ENCODE results near the gene RXRA. TPM values are rescaled to one million over a fixed set of nuclear protein-coding genes. Genes with fewer than 3 reads are reported as not detected.

RXRA gene
- total and polyA plus RNA-seq, 10 of the 15 experiments (the other 5 are each of a cell fraction or from before 2014, with no cell fraction given), result 0.89 to 36.8 (median 11.1) TPM

- in situ Hi-C loops (cut with MboI) (no loop called here), intact Hi-C loops (cut with micrococcal nuclease; ENCODE audit: unreplicated experiment) (no loop called here)
- ChIA-PET SMC1A (ENCODE audit: uncharacterized antibody, unreplicated experiment) (interaction anchor here (0.8 kb wide), 1 partner anchor 75 kb away, joined by 3 read pairs; no protein-coding TSS in a partner anchor), CTCF (no interaction called here), RAD21 (ENCODE audit: unreplicated experiment) (no interaction called here), POLR2A (no interaction called here)
- ATAC-seq (no peak), FAIRE-seq (no peak), DNase-seq (ENCODE audit: low read depth, low spot score) (no peak)
- Histone ChIP-seq H3K79me2 (ENCODE audit: control insufficient read depth, insufficient read depth, low read length) (no peaks in the 10 kb centered on the region), H3K36me3 (ENCODE audit: control insufficient read depth in 2 of 2, insufficient read depth in 2 of 2, low read length in 1 of 2) (no peaks in the 10 kb centered on the region), H3K9ac (ENCODE audit: control insufficient read depth, insufficient read depth, low read length) (no peak overlapping the region), H3K27me3 (replicated peaks in 1 of 2; ENCODE audit: control insufficient read depth in 2 of 2, insufficient read depth in 2 of 2, low read length in 1 of 2) (no peaks in the 10 kb centered on the region), H4K20me1 (ENCODE audit: control insufficient read depth, insufficient read depth) (no peaks in the 10 kb centered on the region), H3K27ac (ENCODE audit: control insufficient read depth, insufficient read depth) (no peak overlapping the region), H2AFZ (ENCODE audit: control insufficient read depth, low read depth, low read length) (no peak overlapping the region), H3K9me3 (replicated peaks; ENCODE audit: control insufficient read depth, insufficient read depth, low read length) (no peaks in the 10 kb centered on the region), H3K4me3 (no peak overlapping the region), H3K4me1 (ENCODE audit: control insufficient read depth, insufficient read depth, low read length) (no peaks in the 10 kb centered on the region), H3K4me2 (ENCODE audit: control insufficient read depth, insufficient read depth) (no peak overlapping the region)
- no TSS peak for BruUV-seq (replicated peaks)
- WGBS (ENCODE audit: insufficient coverage, insufficient replicate concordance, low lambda C conversion rate, missing lambda C conversion rate), result 68% methylated on average over 19 of the region's 19 CpGs
- TF ChIP-seq NFIC (IDR thresholded peaks at IDR 0.05; ENCODE audit: low read depth, low read length), result no peak
- TF ChIP-seq NFYA (IDR thresholded peaks at IDR 0.05; ENCODE audit: borderline replicate concordance, low read depth, low read length), result no peak
- TF ChIP-seq KAT2A (conservative IDR thresholded peaks at IDR 0.05; ENCODE audit: control insufficient read depth, low read depth, low read length), result no peak
- no peak for TF ChIP-seq NRF1 (conservative IDR thresholded peaks at IDR 0.05; ENCODE audit: low read depth, low read length)
- TF ChIP-seq RB1 (IDR thresholded peaks at IDR 0.05; ENCODE audit: borderline replicate concordance), result no peak
- no peak for TF ChIP-seq POLR2A (IDR thresholded peaks at IDR 0.05; ENCODE audit: low read depth, low read length)
- TF ChIP-seq SP1 (IDR thresholded peaks at IDR 0.05; ENCODE audit: low read depth, low read length), result no peak
- TF ChIP-seq, protein P1, sequence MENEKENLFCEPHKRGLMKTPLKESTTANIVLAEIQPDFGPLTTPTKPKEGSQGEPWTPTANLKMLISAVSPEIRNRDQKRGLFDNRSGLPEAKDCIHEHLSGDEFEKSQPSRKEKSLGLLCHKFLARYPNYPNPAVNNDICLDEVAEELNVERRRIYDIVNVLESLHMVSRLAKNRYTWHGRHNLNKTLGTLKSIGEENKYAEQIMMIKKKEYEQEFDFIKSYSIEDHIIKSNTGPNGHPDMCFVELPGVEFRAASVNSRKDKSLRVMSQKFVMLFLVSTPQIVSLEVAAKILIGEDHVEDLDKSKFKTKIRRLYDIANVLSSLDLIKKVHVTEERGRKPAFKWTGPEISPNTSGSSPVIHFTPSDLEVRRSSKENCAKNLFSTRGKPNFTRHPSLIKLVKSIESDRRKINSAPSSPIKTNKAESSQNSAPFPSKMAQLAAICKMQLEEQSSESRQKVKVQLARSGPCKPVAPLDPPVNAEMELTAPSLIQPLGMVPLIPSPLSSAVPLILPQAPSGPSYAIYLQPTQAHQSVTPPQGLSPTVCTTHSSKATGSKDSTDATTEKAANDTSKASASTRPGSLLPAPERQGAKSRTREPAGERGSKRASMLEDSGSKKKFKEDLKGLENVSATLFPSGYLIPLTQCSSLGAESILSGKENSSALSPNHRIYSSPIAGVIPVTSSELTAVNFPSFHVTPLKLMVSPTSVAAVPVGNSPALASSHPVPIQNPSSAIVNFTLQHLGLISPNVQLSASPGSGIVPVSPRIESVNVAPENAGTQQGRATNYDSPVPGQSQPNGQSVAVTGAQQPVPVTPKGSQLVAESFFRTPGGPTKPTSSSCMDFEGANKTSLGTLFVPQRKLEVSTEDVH (IDR thresholded peaks at IDR 0.05; ENCODE audit: low read depth, partially characterized antibody), result no peak
- no peak for TF ChIP-seq GATAD2B (conservative IDR thresholded peaks at IDR 0.05; ENCODE audit: low read depth)
- no peak for TF ChIP-seq RAD51 (IDR thresholded peaks at IDR 0.05)
- no peak for TF ChIP-seq TAF1 (IDR thresholded peaks at IDR 0.05; ENCODE audit: borderline replicate concordance, low read depth, low read length)
- no peak for TF ChIP-seq ZBTB33 (IDR thresholded peaks at IDR 0.05)
- TF ChIP-seq ZNF274 (IDR thresholded peaks at IDR 0.05; ENCODE audit: insufficient read depth, insufficient read length), result no peak
- no peak for TF ChIP-seq SRF (IDR thresholded peaks at IDR 0.05; ENCODE audit: low read depth in 2 of 2, low read length in 2 of 2)
- TF ChIP-seq RAD21 (IDR thresholded peaks at IDR 0.05; ENCODE audit: insufficient read depth, low read depth, low read length), result no peak
- TF ChIP-seq, protein P2, sequence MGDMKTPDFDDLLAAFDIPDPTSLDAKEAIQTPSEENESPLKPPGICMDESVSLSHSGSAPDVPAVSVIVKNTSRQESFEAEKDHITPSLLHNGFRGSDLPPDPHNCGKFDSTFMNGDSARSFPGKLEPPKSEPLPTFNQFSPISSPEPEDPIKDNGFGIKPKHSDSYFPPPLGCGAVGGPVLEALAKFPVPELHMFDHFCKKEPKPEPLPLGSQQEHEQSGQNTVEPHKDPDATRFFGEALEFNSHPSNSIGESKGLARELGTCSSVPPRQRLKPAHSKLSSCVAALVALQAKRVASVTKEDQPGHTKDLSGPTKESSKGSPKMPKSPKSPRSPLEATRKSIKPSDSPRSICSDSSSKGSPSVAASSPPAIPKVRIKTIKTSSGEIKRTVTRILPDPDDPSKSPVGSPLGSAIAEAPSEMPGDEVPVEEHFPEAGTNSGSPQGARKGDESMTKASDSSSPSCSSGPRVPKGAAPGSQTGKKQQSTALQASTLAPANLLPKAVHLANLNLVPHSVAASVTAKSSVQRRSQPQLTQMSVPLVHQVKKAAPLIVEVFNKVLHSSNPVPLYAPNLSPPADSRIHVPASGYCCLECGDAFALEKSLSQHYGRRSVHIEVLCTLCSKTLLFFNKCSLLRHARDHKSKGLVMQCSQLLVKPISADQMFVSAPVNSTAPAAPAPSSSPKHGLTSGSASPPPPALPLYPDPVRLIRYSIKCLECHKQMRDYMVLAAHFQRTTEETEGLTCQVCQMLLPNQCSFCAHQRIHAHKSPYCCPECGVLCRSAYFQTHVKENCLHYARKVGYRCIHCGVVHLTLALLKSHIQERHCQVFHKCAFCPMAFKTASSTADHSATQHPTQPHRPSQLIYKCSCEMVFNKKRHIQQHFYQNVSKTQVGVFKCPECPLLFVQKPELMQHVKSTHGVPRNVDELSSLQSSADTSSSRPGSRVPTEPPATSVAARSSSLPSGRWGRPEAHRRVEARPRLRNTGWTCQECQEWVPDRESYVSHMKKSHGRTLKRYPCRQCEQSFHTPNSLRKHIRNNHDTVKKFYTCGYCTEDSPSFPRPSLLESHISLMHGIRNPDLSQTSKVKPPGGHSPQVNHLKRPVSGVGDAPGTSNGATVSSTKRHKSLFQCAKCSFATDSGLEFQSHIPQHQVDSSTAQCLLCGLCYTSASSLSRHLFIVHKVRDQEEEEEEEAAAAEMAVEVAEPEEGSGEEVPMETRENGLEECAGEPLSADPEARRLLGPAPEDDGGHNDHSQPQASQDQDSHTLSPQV (IDR thresholded peaks at IDR 0.05), result no peak
Measured at GRCh38 chr9:134367791-134368490, 41.7 kb downstream of the RXRA start.

Data from GM12878 (cell line).